ENCODE data around the gene NPAS1. TPM values are rescaled to one million over a fixed set of nuclear protein-coding genes. Genes with fewer than 3 reads are reported as not detected.

NPAS1 gene
- polyA plus RNA-seq, 1 donor (not counting 4 experiments of a cell fraction or from before 2014, with no cell fraction given) = 0.42 TPM

DNA sequence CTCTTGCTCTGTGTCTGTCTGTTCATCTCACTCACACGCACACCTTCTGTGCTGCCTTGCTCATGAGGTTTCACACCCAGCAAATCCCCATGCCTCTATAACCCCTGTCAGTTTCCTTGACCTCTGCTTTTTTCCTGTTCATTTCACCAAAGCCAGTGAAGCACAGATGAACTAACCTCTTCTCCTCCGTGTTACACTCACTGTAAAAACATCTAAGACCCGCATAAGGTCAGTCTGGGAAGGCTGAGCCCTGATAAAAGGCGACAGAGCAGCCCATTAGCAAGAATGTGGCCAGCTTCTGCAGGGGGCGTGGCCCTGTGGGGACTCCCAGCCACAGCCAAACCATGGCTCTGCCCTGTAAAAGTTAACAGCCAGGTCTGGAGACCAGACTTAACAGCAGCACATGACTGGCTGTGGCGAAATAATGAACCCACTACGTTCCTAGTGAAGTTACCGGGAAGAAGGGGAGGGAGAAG is 42.8 kb upstream of the NPAS1 start:
- Histone ChIP-seq H2AFZ (ENCODE audit: control insufficient read depth, low read length) (no peak overlapping the region), H3K9me3 (ENCODE audit: control insufficient read depth, low read depth, low read length) (no peaks in the 10 kb centered on the region), H3K27me3 (ENCODE audit: control insufficient read depth, extremely low read depth, insufficient read depth, low read length) (no peaks in the 10 kb centered on the region), H3K4me2 (ENCODE audit: control insufficient read depth, extremely low read depth, insufficient read depth, low read depth, low read length) (peak overlapping the region; percentile 52), H3K4me3 (ENCODE audit: control insufficient read depth in 2 of 3, extremely low read depth in 1 of 3, insufficient read depth in 2 of 3, low read depth in 1 of 3, low read length in 3 of 3) (no peak overlapping the region), H3K27ac (ENCODE audit: control insufficient read depth, insufficient read depth, low read length) (peak overlapping the region; percentile 13), H4K20me1 (ENCODE audit: control insufficient read depth, extremely low read depth, insufficient read depth, low read length) (peaks cover 4% of the 10 kb centered on the region), H3K9ac (ENCODE audit: control insufficient read depth, extremely low read depth, insufficient read depth, low read length) (peak overlapping the region; percentile 48), H3K36me3 (ENCODE audit: control insufficient read depth in 2 of 2, extremely low read depth in 1 of 2, insufficient read depth in 2 of 2, low read length in 2 of 2) (peaks cover 0 to 4% of the 10 kb centered on the region in 2 experiments), H3K9me1 (ENCODE audit: control insufficient read depth, extremely low read depth, insufficient read depth, low read length) (peaks cover 6% of the 10 kb centered on the region), H3K4me1 (ENCODE audit: control insufficient read depth, extremely low read depth, insufficient read depth, low read length) (peaks cover 28% of the 10 kb centered on the region), H3K79me2 (ENCODE audit: control insufficient read depth, insufficient read depth, low read length) (peaks cover 8% of the 10 kb centered on the region)
- FAIRE-seq (no peak), DNase-seq (ENCODE audit: low read depth, low spot score) (no peak)
- no peak for TF ChIP-seq EZH2 (IDR thresholded peaks at IDR 0.05; ENCODE audit: low read length)
- TF ChIP-seq, protein P1, sequence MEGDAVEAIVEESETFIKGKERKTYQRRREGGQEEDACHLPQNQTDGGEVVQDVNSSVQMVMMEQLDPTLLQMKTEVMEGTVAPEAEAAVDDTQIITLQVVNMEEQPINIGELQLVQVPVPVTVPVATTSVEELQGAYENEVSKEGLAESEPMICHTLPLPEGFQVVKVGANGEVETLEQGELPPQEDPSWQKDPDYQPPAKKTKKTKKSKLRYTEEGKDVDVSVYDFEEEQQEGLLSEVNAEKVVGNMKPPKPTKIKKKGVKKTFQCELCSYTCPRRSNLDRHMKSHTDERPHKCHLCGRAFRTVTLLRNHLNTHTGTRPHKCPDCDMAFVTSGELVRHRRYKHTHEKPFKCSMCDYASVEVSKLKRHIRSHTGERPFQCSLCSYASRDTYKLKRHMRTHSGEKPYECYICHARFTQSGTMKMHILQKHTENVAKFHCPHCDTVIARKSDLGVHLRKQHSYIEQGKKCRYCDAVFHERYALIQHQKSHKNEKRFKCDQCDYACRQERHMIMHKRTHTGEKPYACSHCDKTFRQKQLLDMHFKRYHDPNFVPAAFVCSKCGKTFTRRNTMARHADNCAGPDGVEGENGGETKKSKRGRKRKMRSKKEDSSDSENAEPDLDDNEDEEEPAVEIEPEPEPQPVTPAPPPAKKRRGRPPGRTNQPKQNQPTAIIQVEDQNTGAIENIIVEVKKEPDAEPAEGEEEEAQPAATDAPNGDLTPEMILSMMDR (optimal IDR thresholded peaks at IDR 0.05 in 1 of 3, IDR thresholded peaks at IDR 0.05 in 1 of 3, conservative IDR thresholded peaks at IDR 0.05 in 1 of 3; ENCODE audit: extremely low read depth in 1 of 3, insufficient read depth in 2 of 3, low read length in 3 of 3) = no peak
- dilution Hi-C loops (cut with MboI; ENCODE audit: extremely low pct_ligation_motif_present, low sequenced_read_pairs) = no loop called here

GRCh38 chr19:46977548-46977947 is 42.1 kb upstream of the NPAS1 start:
- H3K27ac ChIP-seq (ENCODE audit: control insufficient read depth, insufficient read depth, low read length) = no peak overlapping the region
- H3K9me1 ChIP-seq (ENCODE audit: control insufficient read depth, extremely low read depth, insufficient read depth, low read length) = peaks cover 6% of the 10 kb centered on the region
- DNase-seq (ENCODE audit: low read depth, low spot score) = no peak
- H3K4me3 ChIP-seq (ENCODE audit: control insufficient read depth in 2 of 3, extremely low read depth in 1 of 3, insufficient read depth in 2 of 3, low read depth in 1 of 3, low read length in 3 of 3) = no peak overlapping the region
- H3K27me3 ChIP-seq (ENCODE audit: control insufficient read depth, extremely low read depth, insufficient read depth, low read length) = no peaks in the 10 kb centered on the region
- H3K9ac ChIP-seq (ENCODE audit: control insufficient read depth, extremely low read depth, insufficient read depth, low read length) = no peak overlapping the region
- peaks cover 0 to 4% of the 10 kb centered on the region in 2 experiments for H3K36me3 ChIP-seq (ENCODE audit: control insufficient read depth in 2 of 2, extremely low read depth in 1 of 2, insufficient read depth in 2 of 2, low read length in 2 of 2)
- H3K79me2 ChIP-seq (ENCODE audit: control insufficient read depth, insufficient read depth, low read length) = peaks cover 8% of the 10 kb centered on the region
- no peak for FAIRE-seq
- H3K4me2 ChIP-seq (ENCODE audit: control insufficient read depth, extremely low read depth, insufficient read depth, low read depth, low read length) = no peak overlapping the region
- no peaks in the 10 kb centered on the region for H3K9me3 ChIP-seq (ENCODE audit: control insufficient read depth, low read depth, low read length)
- H2AFZ ChIP-seq (ENCODE audit: control insufficient read depth, low read length) = no peak overlapping the region
- H4K20me1 ChIP-seq (ENCODE audit: control insufficient read depth, extremely low read depth, insufficient read depth, low read length) = peaks cover 4% of the 10 kb centered on the region
- no peak for TF ChIP-seq EZH2 (IDR thresholded peaks at IDR 0.05; ENCODE audit: low read length)
- TF ChIP-seq, protein P1 (optimal IDR thresholded peaks at IDR 0.05 in 1 of 3, IDR thresholded peaks at IDR 0.05 in 1 of 3, conservative IDR thresholded peaks at IDR 0.05 in 1 of 3; ENCODE audit: extremely low read depth in 1 of 3, insufficient read depth in 2 of 3, low read length in 3 of 3) = no peak
- dilution Hi-C loops (cut with MboI; ENCODE audit: extremely low pct_ligation_motif_present, low sequenced_read_pairs) = no loop called here
- H3K4me1 ChIP-seq (ENCODE audit: control insufficient read depth, extremely low read depth, insufficient read depth, low read length) = peaks cover 28% of the 10 kb centered on the region
